Measurements from ENCODE around the gene BIK. TPM values are rescaled to one million over a fixed set of nuclear protein-coding genes. Genes with fewer than 3 reads are reported as not detected.

BIK gene
- total RNA-seq, 1 experiment from 2014 or later = 43.1 TPM

DNA sequence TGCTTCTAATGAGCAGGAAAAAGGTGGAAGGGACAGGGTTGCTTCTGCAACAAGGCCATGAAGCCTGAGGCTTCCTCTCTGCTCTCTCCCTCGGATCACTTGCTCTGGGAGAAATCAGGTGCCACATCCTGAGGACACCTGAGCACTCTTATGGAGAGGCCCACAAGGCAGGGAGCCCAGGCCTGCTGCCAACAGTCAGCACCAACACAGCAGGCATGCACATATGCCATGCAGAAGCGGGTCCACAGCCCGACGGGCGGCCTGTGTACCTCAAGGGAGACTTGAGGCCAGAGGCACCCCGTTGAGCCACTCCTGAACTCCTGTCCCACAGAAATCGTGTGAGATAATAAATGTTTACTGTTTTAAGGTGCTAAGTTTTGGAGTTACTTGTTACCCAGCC is 66.9 kb downstream of the BIK start:
- no peaks in the 10 kb centered on the region for H3K27me3 Mint-ChIP-seq (ENCODE audit: unreplicated experiment)
- CTCF ChIA-PET = interaction anchor here (0.6 kb wide), 1 partner anchor 16 kb away, joined by 3 read pairs; no protein-coding TSS in a partner anchor
- peaks cover 59% of the 10 kb centered on the region for H3K36me3 Mint-ChIP-seq (ENCODE audit: insufficient read depth, unreplicated experiment)
- TF ChIP-seq CTCF (IDR thresholded peaks at IDR 0.05; ENCODE audit: unreplicated experiment) = no peak
- no peaks in the 10 kb centered on the region for H3K9me3 Mint-ChIP-seq (ENCODE audit: low read depth, unreplicated experiment)
- H3K27ac Mint-ChIP-seq (ENCODE audit: unreplicated experiment) = no peak overlapping the region
- no TSS peak for BruUV-seq (replicated peaks)
- no peak for DNase-seq
- no peaks in the 10 kb centered on the region for H3K4me1 Mint-ChIP-seq (ENCODE audit: low read depth, unreplicated experiment)
- no peak overlapping the region for H3K4me3 Mint-ChIP-seq (ENCODE audit: low read depth, unreplicated experiment)
- intact Hi-C loops (cut with micrococcal nuclease; ENCODE audit: unreplicated experiment) = no loop called here

Other genes starting within 250 kb of the BIK start
- 224 and 230 TPM in 2 replicates for gene PACSIN2, start 95.6 kb upstream of the BIK start, total RNA-seq (2022)
- gene TTLL1, start 21.4 kb upstream of the BIK start, total RNA-seq (2022) = 2.6 and 3.3 TPM in 2 replicates
- gene MCAT, start 32.6 kb downstream of the BIK start, total RNA-seq (2022) = 23.9 and 26.6 TPM in 2 replicates
- gene TSPO, start 40.8 kb downstream of the BIK start, total RNA-seq (2022) = 185 and 195 TPM in 2 replicates
- gene TTLL12, start 76.4 kb downstream of the BIK start, total RNA-seq (2022) = 63.4 and 69.6 TPM in 2 replicates
- 0.47 and 0.54 TPM in 2 replicates for gene SCUBE1, start 232.6 kb downstream of the BIK start, total RNA-seq (2022)

All from Calu3 (cell line).